GM23248 (cell line): ENCODE measurements around the gene EML4. TPM values are rescaled to one million over a fixed set of nuclear protein-coding genes. Genes with fewer than 3 reads are reported as not detected.
A peak's percentile ranks its signal among the peaks of the same experiment; 100 is the strongest.
"Not testable (repeated sequence)": the region's sequence is repeated elsewhere in the genome, so short reads cannot be mapped to it uniquely, and the experiment has no call there.

Source experiments
- DNase-seq: peaks from one replicate; pipeline ENCODE4 v3.0.0-alpha.2; 2015
- H2AFZ ChIP-seq: fragments of 200-600 bp; sonication (generic); 2 replicates; pipeline ENCODE4 v1.6.1; 2016; ENCODE audit warnings: antibody characterized with exemption
- H3F3A ChIP-seq: fragments of 200-600 bp; sonication (generic); 2 replicates; pipeline ENCODE4 v1.6.1; 2016; ENCODE audit warnings: mild to moderate bottlenecking, antibody characterized with exemption, mixed run types; ENCODE audit not compliant: insufficient read depth
- H3K27ac ChIP-seq: fragments of 200-600 bp; sonication (generic); 2 replicates; pipeline ENCODE4 v1.5.1; 2016; ENCODE audit warnings: mild to moderate bottlenecking
- H3K27me3 ChIP-seq: fragments of 200-600 bp; sonication (generic); replicated peaks from 2 replicates; pipeline ENCODE4 v1.6.1; 2016; ENCODE audit warnings: mild to moderate bottlenecking; ENCODE audit not compliant: insufficient read depth
- H3K36me3 ChIP-seq: fragments of 200-600 bp; sonication (generic); 2 replicates; pipeline ENCODE4 v1.6.1; 2016; ENCODE audit warnings: low read depth, mild to moderate bottlenecking
- H3K4me1 ChIP-seq: fragments of 200-600 bp; sonication (generic); 2 replicates; pipeline ENCODE4 v1.6.1; 2016; ENCODE audit warnings: mild to moderate bottlenecking; ENCODE audit not compliant: insufficient read depth
- H3K4me2 ChIP-seq: fragments of 200-600 bp; sonication (generic); one replicate; pipeline ENCODE4 v1.6.1; 2016; ENCODE audit warnings: mild to moderate bottlenecking; ENCODE audit not compliant: unreplicated experiment
- H3K4me3 ChIP-seq: fragments of 200-600 bp; sonication (generic); 2 replicates; pipeline ENCODE4 v1.5.1; 2016; ENCODE audit warnings: mild to moderate bottlenecking
- H3K79me2 ChIP-seq: fragments of 200-600 bp; sonication (generic); 2 replicates; pipeline ENCODE4 v1.6.1; 2016; ENCODE audit warnings: mild to moderate bottlenecking; ENCODE audit not compliant: insufficient read depth
- H3K9ac ChIP-seq: fragments of 200-600 bp; sonication (generic); 2 replicates; pipeline ENCODE4 v1.6.1; 2016; ENCODE audit warnings: mild to moderate bottlenecking
- H3K9me2 ChIP-seq: fragments of 200-600 bp; sonication (generic); 2 replicates; pipeline ENCODE4 v1.6.1; 2016; ENCODE audit warnings: mixed run types, mild to moderate bottlenecking, moderate library complexity; ENCODE audit not compliant: insufficient read depth
- H3K9me3 ChIP-seq: fragments of 200-600 bp; sonication (generic); one replicate; pipeline ENCODE4 v1.6.1; 2017; ENCODE audit warnings: low read depth
- H4K20me1 ChIP-seq: fragments of 200-600 bp; sonication (generic); 2 replicates; pipeline ENCODE4 v1.6.0; 2016; ENCODE audit not compliant: insufficient read depth
- EZH2 ChIP-seq: fragments of 200-600 bp; sonication (generic); IDR thresholded peaks from 2 replicates; pipeline ENCODE4 v1.6.1; 2018; ENCODE audit warnings: antibody characterized with exemption, mild to moderate bottlenecking; ENCODE audit not compliant: insufficient read depth, poor library complexity, severe bottlenecking
- EZH2phosphoT487 ChIP-seq: fragments of 200-600 bp; sonication (generic); IDR thresholded peaks from 2 replicates; pipeline ENCODE4 v1.6.1; 2018; ENCODE audit warnings: antibody characterized with exemption, moderate library complexity, mild to moderate bottlenecking, low read depth; ENCODE audit not compliant: insufficient read depth
- WGBS, 2 experiments: methylation state at CpG; one replicate each; pipeline ENCODE4 v1.1.6; 2015 to 2017; ENCODE audit warnings: low lambda C conversion rate in 2 of 2, low coverage in 1 of 2; ENCODE audit errors: missing lambda C conversion rate in 2 of 2; 5-methylcytosine and 5-hydroxymethylcytosine counted together
- in situ Hi-C: fragments of 300-500 bp; cut with MboI; formaldehyde crosslinking; loops from 2 replicates; pipeline ENCODE4 v1.15.0; 2020
- polyA plus RNA-seq: library from polyadenylated mRNA; unstranded; fragments of >200 nt; fragmentation: Nextera tagmentation; extraction: Ambion mirVana; gene quantifications from 2 replicates; pipeline ENCODE4 v1.2.1, GENCODE V29; 2016
- total RNA-seq: library from RNA; depleted of rRNA; stranded (reverse); fragments of >200 nt; shearing (Covaris generic); gene quantifications from 2 replicates; pipeline ENCODE4 v1.2.3, GENCODE V29; 2014

Gene EML4
- total and polyA plus RNA-seq, 2 experiments from 2014 or later = 19.3 to 21.7 TPM

DNA sequence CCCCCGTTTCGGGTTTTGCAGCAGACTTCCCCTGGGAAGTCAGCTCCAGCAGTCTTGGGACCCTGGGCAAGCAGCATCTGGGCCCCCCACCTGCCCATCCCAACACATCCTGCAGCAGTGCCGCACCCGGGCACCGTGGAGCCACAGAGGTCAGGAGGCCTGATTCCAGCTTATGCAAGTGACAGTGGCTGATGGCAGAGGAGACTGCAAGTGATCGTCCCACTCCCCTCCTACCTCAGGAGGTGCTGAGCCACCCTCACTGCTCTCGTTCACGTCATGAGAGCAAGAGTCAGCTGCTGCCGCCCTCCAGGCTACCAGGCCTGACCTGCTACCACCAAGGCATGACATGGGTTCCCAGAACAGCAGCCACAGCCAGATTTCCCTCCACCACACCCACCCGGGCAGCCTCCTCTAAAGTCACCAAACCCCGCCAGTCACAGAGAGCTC is 173.7 kb downstream of the EML4 start:
- DNase-seq = no peak
- H3K4me3 ChIP-seq = no peak overlapping the region
- H3K4me2 ChIP-seq = peak overlapping the region; percentile 54
- H3F3A ChIP-seq = peaks cover 12% of the 10 kb centered on the region; the same call in 1 of the 2 replicates
- WGBS, 2 experiments = 54 to 55% methylated on average over 11 of the region's 11 CpGs
- in situ Hi-C loops = no loop called here
- H3K27ac ChIP-seq = peak overlapping the region; percentile 83
- H3K9me2 ChIP-seq = no peaks in the 10 kb centered on the region
- H3K27me3 ChIP-seq = no peaks in the 10 kb centered on the region
- H2AFZ ChIP-seq = no peak overlapping the region
- H3K4me1 ChIP-seq = peaks cover 17% of the 10 kb centered on the region
- H3K9ac ChIP-seq = no peak overlapping the region
- H3K9me3 ChIP-seq = no peaks in the 10 kb centered on the region
- no peak for TF ChIP-seq EZH2phosphoT487
- no peak for TF ChIP-seq EZH2
- peaks cover 93% of the 10 kb centered on the region for H3K79me2 ChIP-seq
- H3K36me3 ChIP-seq = no peaks in the 10 kb centered on the region
- no peaks in the 10 kb centered on the region for H4K20me1 ChIP-seq

DNA sequence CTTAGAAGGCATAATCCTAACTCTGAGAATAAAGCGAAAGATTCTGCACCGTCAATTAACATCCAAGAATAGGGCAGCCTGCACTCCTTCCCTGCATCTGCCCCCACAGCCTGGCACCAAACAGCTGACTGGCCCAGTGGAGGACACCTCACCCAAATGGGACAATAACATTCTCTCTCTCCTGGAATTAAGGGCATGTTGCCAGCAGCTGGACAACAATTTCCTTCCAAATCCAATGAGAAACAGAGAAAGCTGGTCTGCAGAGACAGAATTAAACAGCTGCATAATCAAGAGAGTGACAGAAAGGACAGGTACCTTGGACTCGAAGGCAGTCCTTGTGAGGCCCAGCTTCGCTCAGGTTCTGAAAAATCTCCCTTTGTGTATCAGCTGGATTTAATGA is 176.8 kb downstream of the EML4 start:
- in situ Hi-C loops = no loop called here
- H3K9me2 ChIP-seq = no peaks in the 10 kb centered on the region
- H3K79me2 ChIP-seq = peaks cover 94% of the 10 kb centered on the region
- no peak overlapping the region for H2AFZ ChIP-seq
- no peak overlapping the region for H3K9ac ChIP-seq
- H4K20me1 ChIP-seq = no peaks in the 10 kb centered on the region
- H3K4me3 ChIP-seq = no peak overlapping the region
- H3K27me3 ChIP-seq = no peaks in the 10 kb centered on the region
- peaks cover 17% of the 10 kb centered on the region for H3K4me1 ChIP-seq
- WGBS, 2 experiments = 93 to 99% methylated on average over 4 of the region's 4 CpGs
- no peak for TF ChIP-seq EZH2
- TF ChIP-seq EZH2phosphoT487 = no peak
- H3K27ac ChIP-seq = no peak overlapping the region
- H3K36me3 ChIP-seq = peaks cover 16% of the 10 kb centered on the region; the same call in 1 of the 2 replicates
- H3K9me3 ChIP-seq = no peaks in the 10 kb centered on the region
- no peak overlapping the region for H3K4me2 ChIP-seq
- H3F3A ChIP-seq = peaks cover 12% of the 10 kb centered on the region; the same call in 1 of the 2 replicates
- DNase-seq = no peak

DNA sequence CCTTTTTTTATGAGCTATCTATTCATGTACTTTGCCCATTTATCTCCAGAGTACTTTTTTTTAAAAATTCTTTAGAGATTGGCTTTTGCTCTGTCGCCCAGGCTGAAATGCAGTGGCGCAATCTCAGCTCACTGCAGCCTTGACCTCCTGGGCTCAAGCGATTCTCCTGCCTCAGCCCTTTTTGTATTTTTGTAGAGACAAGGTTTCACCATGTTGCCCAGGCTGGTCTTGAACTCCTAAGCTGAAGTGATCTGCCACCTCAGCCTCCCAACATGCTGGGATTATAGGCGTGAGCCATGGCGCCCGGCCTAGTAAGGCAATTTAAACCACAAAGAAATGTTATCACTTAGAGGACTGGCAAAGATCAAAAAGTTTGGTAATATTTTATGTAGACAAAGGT is 177.7 kb downstream of the EML4 start:
- Histone ChIP-seq H3K4me1 (peaks cover 10% of the 10 kb centered on the region), H3K36me3 (peaks cover 16% of the 10 kb centered on the region; the same call in 1 of the 2 replicates), H3K79me2 (peaks cover 94% of the 10 kb centered on the region)
- H3K27me3 ChIP-seq, H3K4me3 ChIP-seq, H4K20me1 ChIP-seq, H3K9ac ChIP-seq, DNase-seq, H3K9me2 ChIP-seq, H2AFZ ChIP-seq, H3K27ac ChIP-seq, H3K9me3 ChIP-seq, H3F3A ChIP-seq, H3K4me2 ChIP-seq, in situ Hi-C loops: not testable (repeated sequence)
- WGBS, 2 experiments = 97 to 100% methylated on average over 6 of the region's 6 CpGs

DNA sequence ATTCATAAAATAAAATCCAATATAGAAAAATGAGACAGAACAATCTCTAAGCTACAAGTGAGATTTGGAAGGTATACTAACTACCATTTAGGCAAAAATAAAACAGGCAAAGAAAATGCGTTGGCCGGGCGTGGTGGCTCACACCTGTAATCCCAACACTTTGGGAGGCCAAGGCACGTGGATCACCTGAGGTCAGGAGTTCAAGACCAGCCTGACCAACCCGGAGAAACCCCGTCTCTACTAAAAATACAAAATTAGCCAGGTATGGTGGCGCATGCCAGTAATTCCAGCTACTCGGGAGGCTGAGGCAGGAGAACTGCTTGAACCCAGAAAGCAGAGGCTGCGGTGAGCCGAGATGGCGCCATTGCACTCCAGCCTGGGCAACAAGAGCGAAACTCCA is 178.4 kb downstream of the EML4 start:
- 95 to 96% methylated on average over 12 of the region's 12 CpGs for WGBS, 2 experiments
- H3K27me3 ChIP-seq, H3K4me1 ChIP-seq, DNase-seq, H3F3A ChIP-seq, H2AFZ ChIP-seq, H4K20me1 ChIP-seq, H3K9me2 ChIP-seq, in situ Hi-C loops, H3K9ac ChIP-seq, H3K4me2 ChIP-seq, H3K27ac ChIP-seq, H3K9me3 ChIP-seq, H3K4me3 ChIP-seq: not testable (repeated sequence)
- Histone ChIP-seq H3K36me3 (peaks cover 16% of the 10 kb centered on the region; the same call in 1 of the 2 replicates), H3K79me2 (peaks cover 99% of the 10 kb centered on the region)

DNA sequence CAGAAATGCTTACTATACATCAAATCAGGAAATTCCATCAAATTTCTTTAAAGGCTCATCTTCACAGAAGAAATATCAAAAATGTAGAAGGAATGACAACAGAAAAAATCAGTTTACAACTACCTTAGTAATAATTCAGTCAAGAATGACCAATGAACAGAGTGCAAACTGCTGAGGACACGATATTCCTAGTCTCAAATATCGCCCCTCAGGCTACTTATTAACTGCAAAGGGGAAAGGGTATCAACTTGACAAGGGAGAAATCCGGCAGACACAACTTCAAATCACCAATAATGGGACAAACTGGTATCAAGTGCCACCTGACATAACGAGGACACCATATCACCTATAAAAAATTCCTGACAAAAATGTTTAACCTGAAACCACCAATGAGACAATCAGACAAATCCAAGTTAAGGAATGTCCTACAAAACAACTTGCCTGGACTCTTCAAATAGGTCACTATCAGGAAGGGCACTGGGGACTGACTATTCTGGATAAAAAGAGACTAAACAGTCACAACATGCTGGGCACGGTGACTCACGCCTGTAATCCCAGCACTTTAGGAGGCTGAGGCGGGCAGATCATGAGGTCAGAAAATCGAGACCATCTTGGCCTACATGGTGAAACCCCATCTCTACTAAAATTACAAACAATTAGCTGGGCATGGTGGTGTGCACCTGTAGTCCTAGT is 179.1 kb downstream of the EML4 start:
- no peak overlapping the region for H3K4me2 ChIP-seq
- H3K36me3 ChIP-seq = peaks cover 16% of the 10 kb centered on the region; the same call in 1 of the 2 replicates

More for the DNA sequence above, 179.1 kb downstream of the EML4 start:
- peaks cover 100% of the 10 kb centered on the region for H3K79me2 ChIP-seq
- no peak for TF ChIP-seq EZH2phosphoT487
- TF ChIP-seq EZH2 = no peak
- no peaks in the 10 kb centered on the region for H3K4me1 ChIP-seq
- H3K27ac ChIP-seq = no peak overlapping the region
- 0 out of 2 replicates have a peak, but pooled peaks cover 6% of the 10 kb centered on the region for H4K20me1 ChIP-seq
- H3K27me3 ChIP-seq = no peaks in the 10 kb centered on the region
- H3F3A ChIP-seq = 0 out of 2 replicates have a peak, but pooled peaks cover 2% of the 10 kb centered on the region
- no peaks in the 10 kb centered on the region for H3K9me2 ChIP-seq
- no peak overlapping the region for H3K4me3 ChIP-seq
- DNase-seq = no peak
- H2AFZ ChIP-seq = no peak overlapping the region
- in situ Hi-C loops = no loop called here
- WGBS, 2 experiments = 97 to 98% methylated on average over 8 of the region's 8 CpGs
- H3K9me3 ChIP-seq = no peaks in the 10 kb centered on the region
- no peak overlapping the region for H3K9ac ChIP-seq
